BLaER1 treated with 17β-estradiol and CSF1 and Interleukin-3, amounts not matched to agents 10 nM and 100 nM (cell line): Measurements from ENCODE around the gene TERC.
A peak's percentile ranks its signal among the peaks of the same experiment; 100 is the strongest.

Experiments
- H3K27ac ChIP-seq, 11 experiments: shearing (Covaris generic); formaldehyde crosslinking; 2 replicates each; pipeline ENCODE4 v1.8.1; 2022
- H3K27me3 ChIP-seq, 11 experiments: shearing (Covaris generic); formaldehyde crosslinking; 2 replicates each; pipeline ENCODE4 v1.8.1; 2022
- H3K36me3 ChIP-seq, 11 experiments: shearing (Covaris generic); formaldehyde crosslinking; 2 replicates each; pipeline ENCODE4 v1.8.1; 2022
- H3K4me1 ChIP-seq, 10 experiments: shearing (Covaris generic); formaldehyde crosslinking; 2 replicates each; pipeline ENCODE4 v1.8.1; 2022
- H3K4me2 ChIP-seq, 11 experiments: shearing (Covaris generic); formaldehyde crosslinking; 2 replicates each; pipeline ENCODE4 v1.8.1; 2022
- H3K4me3 ChIP-seq, 10 experiments: shearing (Covaris generic); formaldehyde crosslinking; 2 replicates each; pipeline ENCODE4 v1.8.1; 2022
- H3K9ac ChIP-seq, 11 experiments: shearing (Covaris generic); formaldehyde crosslinking; 2 replicates each; pipeline ENCODE4 v1.8.1; 2022
- H3K9me3 ChIP-seq, 11 experiments: shearing (Covaris generic); formaldehyde crosslinking; replicated peaks in 1 of 11; 2 replicates each; pipeline ENCODE4 v1.8.1; 2022
- H4K20me1 ChIP-seq, 11 experiments: shearing (Covaris generic); formaldehyde crosslinking; 2 replicates each; pipeline ENCODE4 v1.8.1; 2022
- Cebpa-rat ChIP-seq, 11 experiments: shearing (Covaris generic); IDR thresholded peaks; 2 replicates each; pipeline ENCODE4 v1.8.1; 2022

The TERC gene

DNA sequence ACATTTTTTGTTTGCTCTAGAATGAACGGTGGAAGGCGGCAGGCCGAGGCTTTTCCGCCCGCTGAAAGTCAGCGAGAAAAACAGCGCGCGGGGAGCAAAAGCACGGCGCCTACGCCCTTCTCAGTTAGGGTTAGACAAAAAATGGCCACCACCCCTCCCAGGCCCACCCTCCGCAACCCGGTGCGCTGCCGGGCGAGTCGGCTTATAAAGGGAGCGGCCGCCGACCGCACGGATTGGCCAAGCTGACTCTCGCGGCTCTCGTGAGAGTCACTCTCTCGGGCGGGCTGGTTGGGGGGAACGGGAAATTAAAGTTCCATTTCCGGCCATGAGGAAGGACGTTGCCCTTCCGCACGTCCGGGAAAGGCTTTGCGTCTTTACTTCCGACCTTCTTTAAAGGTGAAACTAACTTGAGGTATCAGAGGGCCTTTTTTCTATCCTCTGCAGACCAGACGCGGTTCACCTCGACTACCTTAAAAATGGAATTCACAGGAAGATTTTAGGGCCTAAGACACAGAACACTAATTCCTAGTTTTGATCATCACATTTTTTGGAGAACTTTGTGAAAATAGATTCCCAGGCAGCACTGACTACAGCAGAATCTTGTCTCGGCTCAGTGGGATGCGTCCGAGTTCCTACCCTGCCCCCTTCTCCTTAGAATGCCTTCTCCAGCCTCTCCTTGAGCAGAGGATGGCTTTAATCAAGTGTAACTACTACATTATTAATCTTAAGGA is at the start of gene TERC:
Gene TERC, minus strand, starts transcription at position 179 of the 731 bp plus-strand sequence.
- peak within 1 kb of the TSS; percentile 81 to 95 (median 89) for H3K4me2 ChIP-seq
- H4K20me1 ChIP-seq, result no peaks in the 10 kb centered on the region
- peak within 1 kb of the TSS; percentile 85 to 98 (median 92) for H3K27ac ChIP-seq
- H3K9me3 ChIP-seq, result peaks cover 0 to 22% (median 9%) of the 10 kb centered on the region in 11 experiments; a peak in 10 of 22 replicates
- H3K4me1 ChIP-seq, result peaks cover 0 to 26% (median 15%) of the 10 kb centered on the region in 10 experiments; a peak in 13 of 20 replicates
- H3K27me3 ChIP-seq, result peaks cover 0 to 34% (median 15%) of the 10 kb centered on the region in 11 experiments; a peak in 14 of 22 replicates
- peak within 1 kb of the TSS; percentile 65 to 81 (median 74) for H3K4me3 ChIP-seq
- no peak for TF ChIP-seq Cebpa-rat (IDR thresholded peaks at IDR 0.05)
- peak within 1 kb of the TSS; percentile 85 to 95 (median 91) for H3K9ac ChIP-seq
- H3K36me3 ChIP-seq, result no peaks in the 10 kb centered on the region

DNA sequence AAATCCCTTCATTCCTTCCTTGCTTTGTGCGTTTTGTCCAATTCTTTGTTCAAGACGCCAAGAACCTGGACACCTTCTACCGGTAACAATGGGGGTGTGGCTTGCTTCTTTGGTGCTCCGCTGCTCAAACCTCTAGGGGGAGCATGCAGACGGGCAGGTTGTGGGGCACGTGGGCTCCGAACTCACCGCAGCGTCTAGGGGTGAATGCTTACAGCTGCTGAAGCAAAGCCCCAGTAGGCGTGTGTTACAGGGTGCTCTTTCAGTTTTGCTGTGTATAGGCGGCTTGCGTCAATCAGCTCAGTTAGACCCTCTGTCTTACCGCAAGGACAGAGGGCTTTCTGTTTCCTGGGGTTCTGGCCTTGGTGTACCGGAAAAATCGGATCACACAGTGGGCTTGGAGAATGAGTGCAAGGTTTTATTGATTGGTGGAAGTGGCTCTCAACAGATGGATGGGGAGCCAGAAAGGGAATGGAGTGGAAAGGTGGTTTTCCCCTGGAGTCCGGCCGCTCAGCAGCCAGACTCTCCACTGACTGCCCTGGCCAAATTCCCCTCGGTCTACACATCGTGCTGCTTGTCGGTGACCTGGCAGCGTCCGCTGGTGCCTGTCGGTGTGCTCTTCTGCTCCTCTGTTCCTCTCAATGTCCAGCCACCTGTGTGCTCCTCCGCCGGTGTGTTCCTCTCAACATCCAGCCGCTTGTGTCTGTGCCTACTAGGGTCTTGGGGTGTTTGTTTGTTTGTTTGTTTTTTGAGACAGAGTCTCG is 49.1 kb upstream of the TERC start:
- TF ChIP-seq Cebpa-rat (IDR thresholded peaks at IDR 0.05), result no peak
- Histone ChIP-seq H3K9me3 (peaks cover 9 to 20% (median 14%) of the 10 kb centered on the region in 11 experiments), H3K9ac (peak overlapping the region; percentile 78 to 87 (median 85); a peak in 21 of 22 replicates), H3K4me1 (peaks cover 29 to 44% (median 34%) of the 10 kb centered on the region in 10 experiments), H4K20me1 (no peaks in the 10 kb centered on the region), H3K36me3 (no peaks in the 10 kb centered on the region), H3K27ac (peak overlapping the region in 10 of 11 experiments; percentile 75 to 86 (median 83); a peak in 19 of 22 replicates), H3K4me3 (peak overlapping the region; percentile 54 to 86 (median 82)), H3K4me2 (peak overlapping the region; percentile 90 to 97 (median 95)), H3K27me3 (no peaks in the 10 kb centered on the region)

DNA sequence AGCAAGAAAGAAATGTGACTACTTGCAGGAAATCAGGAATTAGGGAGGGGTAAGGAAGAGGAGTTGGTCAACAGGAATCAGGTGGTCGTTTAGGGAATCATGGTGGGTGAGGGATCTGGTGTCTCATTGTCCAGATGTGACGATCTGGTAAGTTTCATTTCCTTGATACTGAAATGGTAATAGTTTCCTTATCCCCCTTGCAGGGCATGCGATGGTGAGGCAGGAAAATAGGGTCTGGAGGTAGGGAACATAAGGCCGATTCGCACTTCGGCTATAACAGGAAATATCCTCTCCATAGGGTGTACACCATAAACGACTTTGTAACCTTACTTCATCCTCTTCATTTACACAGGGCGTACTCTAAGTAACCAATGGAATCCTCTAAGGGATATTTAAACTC is 48.4 kb upstream of the TERC start:
- H3K4me1 ChIP-seq, result peaks cover 29 to 41% (median 34%) of the 10 kb centered on the region in 10 experiments
- H4K20me1 ChIP-seq, result no peaks in the 10 kb centered on the region
- no peaks in the 10 kb centered on the region; a peak in 2 of 22 replicates for H3K36me3 ChIP-seq
- TF ChIP-seq Cebpa-rat (IDR thresholded peaks at IDR 0.05), result no peak
- H3K27ac ChIP-seq, result peak overlapping the region in 10 of 11 experiments; percentile 75 to 86 (median 83); a peak in 20 of 22 replicates
- peak overlapping the region; percentile 78 to 87 (median 85); a peak in 21 of 22 replicates for H3K9ac ChIP-seq
- H3K4me3 ChIP-seq, result peak overlapping the region; percentile 54 to 86 (median 82)
- H3K27me3 ChIP-seq, result no peaks in the 10 kb centered on the region
- peaks cover 9 to 20% (median 14%) of the 10 kb centered on the region in 11 experiments for H3K9me3 ChIP-seq
- peak overlapping the region; percentile 90 to 97 (median 95) for H3K4me2 ChIP-seq

DNA sequence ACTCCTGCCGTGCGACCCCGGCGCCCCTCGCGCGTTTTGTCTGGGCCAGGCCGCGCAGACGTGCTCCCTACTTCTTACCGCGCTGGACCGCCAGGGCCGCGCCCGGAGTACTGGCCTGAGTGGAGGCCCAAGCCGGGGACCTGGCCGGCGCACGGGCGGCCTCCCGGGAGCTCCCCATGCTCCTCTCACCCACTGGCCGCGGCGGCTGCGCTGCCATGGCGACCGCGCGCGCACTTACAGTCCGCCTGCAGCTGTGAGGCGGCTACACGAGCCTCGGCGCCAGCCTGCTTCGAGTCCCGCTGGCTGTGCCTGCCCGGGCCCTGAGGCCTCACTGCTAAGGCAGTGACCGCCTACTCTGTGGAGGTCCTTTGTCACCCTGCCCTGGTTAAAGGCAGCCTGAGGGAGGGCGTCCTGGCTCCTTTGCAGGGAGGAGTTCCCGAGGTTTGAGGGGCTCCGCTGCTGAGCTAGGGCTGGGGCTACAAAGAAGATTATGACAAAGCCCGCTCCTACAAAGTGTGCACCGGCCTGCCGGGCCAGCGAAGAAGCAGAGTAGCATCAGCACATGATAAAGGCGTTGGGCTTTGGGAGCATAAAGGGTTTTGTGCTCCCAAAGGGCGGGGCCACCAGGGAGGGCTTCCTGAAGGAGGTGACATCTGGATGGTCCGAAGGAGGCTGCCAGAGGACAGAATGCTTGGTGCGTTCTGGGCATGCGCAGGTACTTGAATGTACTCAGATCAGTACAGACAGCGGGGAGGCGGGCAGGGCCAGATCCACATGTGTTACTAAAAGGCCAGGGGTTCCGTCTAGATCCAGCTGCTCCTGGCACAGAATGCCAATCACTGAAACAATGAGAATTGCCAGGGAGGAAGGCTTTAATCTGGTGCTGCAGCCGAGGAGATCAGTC is 47.7 kb upstream of the TERC start, which contains the start of the genes LRRC34 and LRRIQ4:
Gene LRRC34, minus strand, starts transcription at position 573 of the 904 bp plus-strand sequence. Its CDS starts 356 bp downstream, at position 217.
Gene LRRIQ4, plus strand, starts transcription at position 539 of the 904 bp plus-strand sequence. CDS start 9,052 bp downstream, outside the sequence.
- peak within 1 kb of the TSS; percentile 90 to 97 (median 95) for H3K4me2 ChIP-seq
- peaks cover 0 to 5% (median 0%) of the 10 kb centered on the region in 11 experiments; a peak in 2 of 22 replicates for H3K36me3 ChIP-seq

DNA sequence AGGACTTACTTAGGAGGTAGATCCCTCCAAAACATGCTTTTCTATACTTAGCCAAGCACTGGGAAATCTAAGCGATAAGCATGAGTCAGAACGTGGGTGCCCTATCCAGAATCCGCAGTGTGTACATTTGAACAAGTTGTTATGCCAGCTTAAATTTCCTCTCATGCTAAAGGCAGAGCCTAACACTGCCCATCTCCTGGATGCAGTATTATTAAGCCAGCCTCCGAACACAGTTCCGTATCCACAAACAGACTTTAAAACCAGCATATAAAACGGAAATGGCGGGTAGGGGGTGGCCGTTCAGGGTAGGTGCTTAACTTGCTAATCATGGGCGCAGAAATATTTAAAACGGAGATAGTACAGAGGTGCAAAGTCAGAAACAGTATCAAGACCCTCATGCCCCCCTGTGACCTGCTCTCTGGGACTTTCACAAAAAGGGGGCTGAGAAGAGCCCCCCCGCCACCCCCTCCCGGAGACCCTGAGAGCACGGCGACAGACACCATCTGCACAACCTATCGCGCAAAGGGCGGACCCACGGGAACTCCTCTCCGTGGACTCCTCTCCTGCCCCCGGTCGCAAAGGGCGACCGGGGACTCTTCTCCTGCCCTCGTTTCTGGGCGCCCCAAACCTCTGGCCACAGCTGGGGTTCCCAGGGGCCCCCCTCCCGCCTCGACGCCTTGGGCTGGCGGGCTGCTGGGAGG is 46.9 kb upstream of the TERC start:
- peak overlapping the region; percentile 90 to 97 (median 95) for H3K4me2 ChIP-seq
- H3K27ac ChIP-seq, result peak overlapping the region; percentile 68 to 86 (median 83)
- peak overlapping the region; percentile 78 to 87 (median 85) for H3K9ac ChIP-seq
- peak overlapping the region; percentile 54 to 86 (median 82) for H3K4me3 ChIP-seq
- TF ChIP-seq Cebpa-rat (IDR thresholded peaks at IDR 0.05), result no peak
- no peaks in the 10 kb centered on the region for H3K27me3 ChIP-seq
- H3K4me1 ChIP-seq, result peaks cover 29 to 37% (median 33%) of the 10 kb centered on the region in 10 experiments
- H3K9me3 ChIP-seq, result peaks cover 9 to 19% (median 14%) of the 10 kb centered on the region in 11 experiments
- H3K36me3 ChIP-seq, result peaks cover 0 to 5% (median 0%) of the 10 kb centered on the region in 11 experiments; a peak in 3 of 22 replicates
- H4K20me1 ChIP-seq, result no peaks in the 10 kb centered on the region

More for the DNA sequence above, 47.7 kb upstream of the TERC start, which contains the start of the genes LRRC34 and LRRIQ4:
- Histone ChIP-seq H4K20me1 (no peaks in the 10 kb centered on the region), H3K27ac (peak within 1 kb of the TSS; percentile 68 to 86 (median 83)), H3K4me3 (peak within 1 kb of the TSS; percentile 54 to 86 (median 82)), H3K27me3 (no peaks in the 10 kb centered on the region), H3K4me1 (peaks cover 29 to 37% (median 33%) of the 10 kb centered on the region in 10 experiments), H3K9ac (peak within 1 kb of the TSS; percentile 78 to 87 (median 85)), H3K9me3 (peaks cover 9 to 20% (median 14%) of the 10 kb centered on the region in 11 experiments)
- no peak for TF ChIP-seq Cebpa-rat (IDR thresholded peaks at IDR 0.05)

DNA sequence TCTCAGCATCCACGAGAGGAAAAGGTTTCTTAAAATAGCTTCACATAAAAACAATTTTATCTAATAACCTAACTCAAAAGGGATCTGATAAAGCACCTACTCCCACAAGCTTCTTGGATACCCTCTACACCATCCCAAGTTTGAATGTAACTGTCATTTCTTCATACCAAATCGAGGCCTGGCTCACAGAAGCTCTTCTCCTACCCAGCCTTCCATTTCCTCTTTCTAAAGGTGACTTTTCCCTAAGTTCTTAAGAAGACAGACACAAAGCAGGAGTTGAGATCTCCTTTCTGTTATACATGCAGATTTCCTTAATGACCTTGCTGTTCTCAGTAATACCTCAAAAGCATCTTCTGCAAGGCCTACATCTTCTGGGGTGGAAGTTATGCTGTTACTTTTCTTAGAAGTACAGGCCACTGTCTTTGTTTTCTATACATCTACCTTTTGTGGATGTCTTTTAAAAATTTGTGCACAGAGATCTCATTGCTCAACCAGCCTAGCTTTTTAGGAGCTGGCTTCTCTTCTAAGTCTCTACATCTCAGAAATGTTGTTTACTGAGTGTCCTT is 44.5 kb upstream of the TERC start:
- TF ChIP-seq Cebpa-rat (IDR thresholded peaks at IDR 0.05), result no peak
- peaks cover 27 to 36% (median 31%) of the 10 kb centered on the region in 10 experiments for H3K4me1 ChIP-seq
- H3K9me3 ChIP-seq, result no peaks in the 10 kb centered on the region
- H3K4me2 ChIP-seq, result no peak overlapping the region
- no peak overlapping the region for H3K4me3 ChIP-seq
- no peaks in the 10 kb centered on the region for H3K27me3 ChIP-seq
- peaks cover 0 to 18% (median 0%) of the 10 kb centered on the region in 11 experiments; a peak in 5 of 22 replicates for H3K36me3 ChIP-seq
- H4K20me1 ChIP-seq, result no peaks in the 10 kb centered on the region
- no peak overlapping the region for H3K27ac ChIP-seq
- no peak overlapping the region for H3K9ac ChIP-seq

DNA sequence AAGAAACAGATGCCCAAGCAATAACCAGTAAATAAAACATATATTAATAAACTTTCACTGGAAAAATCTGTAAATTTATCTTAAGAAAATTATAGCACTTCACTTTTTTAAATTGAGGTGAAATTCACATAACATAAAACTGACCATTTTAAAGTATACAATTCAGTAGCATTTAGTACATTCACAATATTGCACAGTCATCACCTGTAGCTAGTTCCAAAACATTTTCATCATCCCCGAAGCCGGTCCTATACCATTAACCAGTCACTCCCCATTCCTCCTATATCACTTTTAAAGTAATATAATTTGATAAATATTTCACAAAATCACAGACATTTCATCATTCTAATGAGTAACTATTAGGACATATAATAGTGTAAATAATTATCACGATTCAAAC is 39.8 kb upstream of the TERC start:
- no peaks in the 10 kb centered on the region for H4K20me1 ChIP-seq
- no peak overlapping the region for H3K4me2 ChIP-seq
- no peak overlapping the region for H3K27ac ChIP-seq
- no peak for TF ChIP-seq Cebpa-rat (IDR thresholded peaks at IDR 0.05)
- H3K9ac ChIP-seq, result no peak overlapping the region
- H3K9me3 ChIP-seq, result no peaks in the 10 kb centered on the region
- 0 out of 20 replicates have a peak, but pooled peaks cover 0 to 6% (median 0%) of the 10 kb centered on the region in 10 experiments for H3K4me1 ChIP-seq
- H3K36me3 ChIP-seq, result peaks cover 14 to 61% (median 32%) of the 10 kb centered on the region in 11 experiments; a peak in 20 of 22 replicates
- H3K4me3 ChIP-seq, result no peak overlapping the region
- H3K27me3 ChIP-seq, result no peaks in the 10 kb centered on the region
